NT2/D1 (cell line): ENCODE results near the gene PLPP1.

Experiments used
- DNase-seq: peaks from one replicate; pipeline ENCODE4 v3.0.0-alpha.2; 2011; ENCODE audit warnings: low read depth, low spot score
- H3K27me3 ChIP-seq: 2 replicates; pipeline ENCODE4 v1.6.0; 2011; ENCODE audit warnings: mild to moderate bottlenecking; ENCODE audit not compliant: insufficient read length, insufficient read depth
- H3K36me3 ChIP-seq: 2 replicates; pipeline ENCODE4 v1.6.1; 2011; ENCODE audit warnings: mild to moderate bottlenecking, low read length, mixed read lengths; ENCODE audit not compliant: insufficient read depth, insufficient read length
- H3K4me1 ChIP-seq: 2 replicates; pipeline ENCODE4 v1.5.1; 2011; ENCODE audit not compliant: insufficient read depth, insufficient read length
- H3K4me3 ChIP-seq: 2 replicates; pipeline ENCODE4 v1.5.1; 2011; ENCODE audit warnings: low read depth; ENCODE audit not compliant: insufficient read length
- H3K9ac ChIP-seq: 2 replicates; pipeline ENCODE4 v1.6.0; 2011; ENCODE audit warnings: low read depth; ENCODE audit not compliant: insufficient read length
- H3K9me3 ChIP-seq: 2 replicates; pipeline ENCODE4 v1.5.1; 2011; ENCODE audit warnings: mild to moderate bottlenecking, low read length; ENCODE audit not compliant: insufficient read depth
- SUZ12 ChIP-seq: IDR thresholded peaks from 2 replicates; pipeline ENCODE4 v1.6.1; 2011; ENCODE audit not compliant: insufficient read length, insufficient read depth; ENCODE audit errors: extremely low read depth
- YY1 ChIP-seq: IDR thresholded peaks from 2 replicates; pipeline ENCODE4 v1.6.1; 2011; ENCODE audit not compliant: insufficient read length, insufficient read depth
- ZNF274 ChIP-seq: IDR thresholded peaks from 2 replicates; pipeline ENCODE4 v1.6.1; 2011; ENCODE audit warnings: mild to moderate bottlenecking, low read depth, low read length

Gene PLPP1

GRCh38 chr5:55463613-55464012, 71.2 kb downstream of the PLPP1 start:
- Histone ChIP-seq H3K27me3 (no peaks in the 10 kb centered on the region), H3K4me1 (no peaks in the 10 kb centered on the region), H3K36me3 (peaks cover 4% of the 10 kb centered on the region), H3K9me3 (no peaks in the 10 kb centered on the region), H3K4me3 (no peak overlapping the region), H3K9ac (no peak overlapping the region)
- no peak for TF ChIP-seq ZNF274
- no peak for TF ChIP-seq SUZ12
- no peak for TF ChIP-seq YY1
- no peak for DNase-seq

- H3K4me3 ChIP-seq: no peak overlapping the region
- no peaks in the 10 kb centered on the region for H3K9me3 ChIP-seq
- H3K36me3 ChIP-seq: no peaks in the 10 kb centered on the region
- no peak overlapping the region for H3K9ac ChIP-seq
- no peaks in the 10 kb centered on the region for H3K4me1 ChIP-seq
- H3K27me3 ChIP-seq: no peaks in the 10 kb centered on the region
- DNase-seq: no peak
- TF ChIP-seq YY1 (no peak), SUZ12 (no peak), ZNF274 (no peak)
Observed at GRCh38 chr5:55459572-55459971, 75.2 kb downstream of the PLPP1 start.

- H3K9me3 ChIP-seq: no peaks in the 10 kb centered on the region
- no peaks in the 10 kb centered on the region for H3K36me3 ChIP-seq
- no peak for DNase-seq
- no peak overlapping the region for H3K4me3 ChIP-seq
- H3K9ac ChIP-seq: no peak overlapping the region
- H3K27me3 ChIP-seq: no peaks in the 10 kb centered on the region
- no peaks in the 10 kb centered on the region for H3K4me1 ChIP-seq
- TF ChIP-seq SUZ12: no peak
- no peak for TF ChIP-seq YY1
- TF ChIP-seq ZNF274: no peak
Observed at GRCh38 chr5:55456216-55456895, 78.4 kb downstream of the PLPP1 start.

- Histone ChIP-seq H3K36me3 (no peaks in the 10 kb centered on the region), H3K9ac (no peak overlapping the region), H3K27me3 (no peaks in the 10 kb centered on the region), H3K9me3 (no peaks in the 10 kb centered on the region), H3K4me3 (no peak overlapping the region), H3K4me1 (no peaks in the 10 kb centered on the region)
- TF ChIP-seq SUZ12 (no peak), YY1 (no peak), ZNF274 (no peak)
- no peak for DNase-seq
Observed at GRCh38 chr5:55454282-55454681, 80.5 kb downstream of the PLPP1 start.

GRCh38 chr5:55453211-55453610, 81.6 kb downstream of the PLPP1 start:
- Histone ChIP-seq H3K9ac (no peak overlapping the region), H3K4me3 (no peak overlapping the region), H3K27me3 (no peaks in the 10 kb centered on the region), H3K9me3 (no peaks in the 10 kb centered on the region), H3K4me1 (no peaks in the 10 kb centered on the region), H3K36me3 (no peaks in the 10 kb centered on the region)
- no peak for TF ChIP-seq YY1
- no peak for TF ChIP-seq SUZ12
- no peak for TF ChIP-seq ZNF274
- no peak for DNase-seq

- Histone ChIP-seq H3K9ac (no peak overlapping the region), H3K4me3 (no peak overlapping the region), H3K27me3 (no peaks in the 10 kb centered on the region), H3K9me3 (no peaks in the 10 kb centered on the region), H3K36me3 (no peaks in the 10 kb centered on the region), H3K4me1 (no peaks in the 10 kb centered on the region)
- TF ChIP-seq SUZ12 (no peak), YY1 (no peak), ZNF274 (no peak)
- no peak for DNase-seq
Observed at GRCh38 chr5:55451976-55452375, 82.8 kb downstream of the PLPP1 start.

GRCh38 chr5:55450050-55450765, 84.6 kb downstream of the PLPP1 start:
- TF ChIP-seq YY1: no peak
- no peak for TF ChIP-seq SUZ12
- no peak for TF ChIP-seq ZNF274
- no peak overlapping the region for H3K9ac ChIP-seq
- H3K4me1 ChIP-seq: no peaks in the 10 kb centered on the region
- H3K9me3 ChIP-seq: no peaks in the 10 kb centered on the region
- H3K4me3 ChIP-seq: no peak overlapping the region
- no peaks in the 10 kb centered on the region for H3K36me3 ChIP-seq
- DNase-seq: no peak
- H3K27me3 ChIP-seq: no peaks in the 10 kb centered on the region
